ENCODE data around the gene NENF. TPM values are rescaled to one million over a fixed set of nuclear protein-coding genes. Genes with fewer than 3 reads are reported as not detected.

The NENF gene
- total and polyA plus RNA-seq, 4 donors: 6.6 to 44.3 (median 16.0) TPM

DNA sequence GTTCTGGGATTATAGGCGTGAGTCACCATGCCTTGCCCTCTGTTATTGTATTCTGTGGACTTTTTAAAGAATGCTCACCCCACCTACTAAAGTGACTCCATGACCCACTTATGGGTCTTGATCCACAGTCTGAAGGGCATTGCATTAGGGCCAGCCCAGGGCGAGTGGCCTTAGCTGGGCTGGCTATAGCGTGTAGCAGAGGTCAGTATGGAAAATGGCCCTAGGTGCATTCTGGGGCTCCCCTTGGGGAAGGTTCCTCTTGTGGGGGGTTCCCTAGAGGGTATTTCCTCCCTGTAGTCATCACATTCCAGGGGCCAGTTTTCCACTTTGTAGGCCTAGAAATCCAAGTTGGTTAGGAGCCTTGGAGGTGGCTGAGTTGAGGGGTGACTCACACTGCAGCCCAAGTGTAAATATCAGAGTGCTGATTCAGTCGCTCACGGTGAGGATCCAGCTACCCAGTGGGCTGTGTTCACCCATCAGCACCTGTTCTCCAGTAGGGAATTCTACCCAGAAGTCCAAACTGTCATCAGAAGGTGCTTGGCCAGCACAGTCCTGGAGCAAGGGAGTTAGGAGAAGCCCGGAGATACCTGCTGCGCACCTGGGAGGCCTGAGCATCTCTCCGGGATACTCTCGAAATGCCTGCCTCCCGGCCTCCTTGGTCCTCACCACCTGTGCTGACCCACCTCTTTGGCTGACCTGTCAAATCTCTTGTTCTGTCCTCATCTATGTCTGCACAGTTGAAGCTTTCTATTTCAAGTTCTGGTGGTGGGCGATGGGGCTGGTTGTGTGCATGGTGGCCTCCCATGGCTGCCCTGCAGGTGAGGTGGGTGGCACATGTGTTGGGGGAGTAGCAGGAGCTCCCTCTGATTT lies 52.2 kb downstream of the NENF start:
- Histone ChIP-seq H3K27me3 (ENCODE audit: control insufficient read depth in 4 of 4, insufficient read depth in 4 of 4, low read length in 3 of 4) (no peaks in the 10 kb centered on the region), H3K4me3 (ENCODE audit: low read depth in 1 of 3, low read length in 3 of 3) (no peak overlapping the region), H3K4me1 (ENCODE audit: control insufficient read depth in 4 of 4, insufficient read depth in 4 of 4, low read length in 3 of 4) (no peaks in the 10 kb centered on the region), H3K9me3 (ENCODE audit: control insufficient read depth in 4 of 4, low read length in 3 of 4) (no peaks in the 10 kb centered on the region), H3K36me3 (ENCODE audit: control insufficient read depth in 4 of 4, insufficient read depth in 3 of 4, low read depth in 1 of 4, low read length in 3 of 4) (no peaks in the 10 kb centered on the region), H3K27ac (ENCODE audit: low read depth in 1 of 2, low read length in 2 of 2) (no peak overlapping the region), H3K9ac (ENCODE audit: low read depth in 1 of 2, low read length in 2 of 2) (no peak overlapping the region)
- DNase-seq (ENCODE audit: low spot score): no peak
- TF ChIP-seq TAF1 (conservative IDR thresholded peaks at IDR 0.05) (no peak), NR2F2 (IDR thresholded peaks at IDR 0.05) (no peak), EGR1 (IDR thresholded peaks at IDR 0.05; ENCODE audit: low read depth in 2 of 2) (no peak), HNF4G (IDR thresholded peaks at IDR 0.05) (no peak), FOXA1 (IDR thresholded peaks at IDR 0.05) (no peak), ATF3 (IDR thresholded peaks at IDR 0.05) (no peak), REST (IDR thresholded peaks at IDR 0.05) (no peak), GABPA (IDR thresholded peaks at IDR 0.05 in 1 of 2, conservative IDR thresholded peaks at IDR 0.05 in 1 of 2) (no peak), HNF4A (conservative IDR thresholded peaks at IDR 0.05) (no peak), MAX (IDR thresholded peaks at IDR 0.05) (no peak), YY1 (IDR thresholded peaks at IDR 0.05) (no peak), RXRA (IDR thresholded peaks at IDR 0.05) (no peak)
- TF ChIP-seq, protein P1, sequence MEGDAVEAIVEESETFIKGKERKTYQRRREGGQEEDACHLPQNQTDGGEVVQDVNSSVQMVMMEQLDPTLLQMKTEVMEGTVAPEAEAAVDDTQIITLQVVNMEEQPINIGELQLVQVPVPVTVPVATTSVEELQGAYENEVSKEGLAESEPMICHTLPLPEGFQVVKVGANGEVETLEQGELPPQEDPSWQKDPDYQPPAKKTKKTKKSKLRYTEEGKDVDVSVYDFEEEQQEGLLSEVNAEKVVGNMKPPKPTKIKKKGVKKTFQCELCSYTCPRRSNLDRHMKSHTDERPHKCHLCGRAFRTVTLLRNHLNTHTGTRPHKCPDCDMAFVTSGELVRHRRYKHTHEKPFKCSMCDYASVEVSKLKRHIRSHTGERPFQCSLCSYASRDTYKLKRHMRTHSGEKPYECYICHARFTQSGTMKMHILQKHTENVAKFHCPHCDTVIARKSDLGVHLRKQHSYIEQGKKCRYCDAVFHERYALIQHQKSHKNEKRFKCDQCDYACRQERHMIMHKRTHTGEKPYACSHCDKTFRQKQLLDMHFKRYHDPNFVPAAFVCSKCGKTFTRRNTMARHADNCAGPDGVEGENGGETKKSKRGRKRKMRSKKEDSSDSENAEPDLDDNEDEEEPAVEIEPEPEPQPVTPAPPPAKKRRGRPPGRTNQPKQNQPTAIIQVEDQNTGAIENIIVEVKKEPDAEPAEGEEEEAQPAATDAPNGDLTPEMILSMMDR (IDR thresholded peaks at IDR 0.05; ENCODE audit: low read depth, low read length, missing input control): no peak
- 96% methylated on average over 11 of the region's 11 CpGs for WGBS

GRCh38 chr1:212485571-212485912 lies 52.8 kb downstream of the NENF start:
- H3K27ac ChIP-seq (ENCODE audit: low read depth in 1 of 2, low read length in 2 of 2): no peak overlapping the region
- 88% methylated on average over 4 of the region's 4 CpGs for WGBS

More at GRCh38 chr1:212485571-212485912, 52.8 kb downstream of the NENF start:
- no peaks in the 10 kb centered on the region for H3K9me3 ChIP-seq (ENCODE audit: control insufficient read depth in 4 of 4, low read length in 3 of 4)
- no peak overlapping the region for H3K9ac ChIP-seq (ENCODE audit: low read depth in 1 of 2, low read length in 2 of 2)
- TF ChIP-seq JUND (IDR thresholded peaks at IDR 0.05) (no peak), MAX (IDR thresholded peaks at IDR 0.05) (no peak), ZBTB33 (IDR thresholded peaks at IDR 0.05) (no peak), FOXA1 (IDR thresholded peaks at IDR 0.05) (no peak), RXRA (IDR thresholded peaks at IDR 0.05) (no peak), HNF4A (conservative IDR thresholded peaks at IDR 0.05) (no peak), YY1 (IDR thresholded peaks at IDR 0.05) (no peak)
- H3K27me3 ChIP-seq (ENCODE audit: control insufficient read depth in 4 of 4, insufficient read depth in 4 of 4, low read length in 3 of 4): no peaks in the 10 kb centered on the region
- H3K4me1 ChIP-seq (ENCODE audit: control insufficient read depth in 4 of 4, insufficient read depth in 4 of 4, low read length in 3 of 4): no peaks in the 10 kb centered on the region
- no peaks in the 10 kb centered on the region for H3K36me3 ChIP-seq (ENCODE audit: control insufficient read depth in 4 of 4, insufficient read depth in 3 of 4, low read depth in 1 of 4, low read length in 3 of 4)
- no peak for DNase-seq (ENCODE audit: low spot score)
- no peak overlapping the region for H3K4me3 ChIP-seq (ENCODE audit: low read depth in 1 of 3, low read length in 3 of 3)
